Ascending aorta (tissue), 2 donors: ENCODE data around the gene CEPT1. TPM values are rescaled to one million over a fixed set of nuclear protein-coding genes. Genes with fewer than 3 reads are reported as not detected.

Source experiments
- DNase-seq, 2 donors: peaks; one replicate each; pipeline ENCODE4 v3.0.0-alpha.2; 2019; ENCODE audit warnings: low spot score in 2 of 2
- H3K27ac ChIP-seq, 2 donors: fragments of 200-600 bp; sonication (generic); one replicate each; pipeline ENCODE4 v1.5.1; 2016 to 2017; ENCODE audit warnings: mild to moderate bottlenecking in 1 of 2
- H3K27me3 ChIP-seq: fragments of 200-600 bp; sonication (generic); one replicate; pipeline ENCODE4 v1.5.1; 2017
- H3K36me3 ChIP-seq, 2 donors: fragments of 200-600 bp; sonication (generic); one replicate each; pipeline ENCODE4 v1.5.1; 2016
- H3K4me1 ChIP-seq, 2 donors: fragments of 200-600 bp; sonication (generic); one replicate each; pipeline ENCODE4 v1.5.1; 2016 to 2017; ENCODE audit warnings: mild to moderate bottlenecking in 1 of 2
- H3K4me3 ChIP-seq, 2 donors: fragments of 200-600 bp; sonication (generic); one replicate each; pipeline ENCODE4 v1.5.1; 2016 to 2017; ENCODE audit warnings: mild to moderate bottlenecking in 1 of 2
- H3K9me3 ChIP-seq, 2 donors: fragments of 200-600 bp; sonication (generic); one replicate each; pipeline ENCODE4 v1.5.1; 2016
- CTCF ChIP-seq, 3 experiments: fragments of 200-600 bp in 2 of 3; fragments of 450-650 bp in 1 of 3; sonication (generic) in 2 of 3; IDR thresholded peaks; one replicate each; pipeline ENCODE4 v1.5.1; 2016 to 2019; ENCODE audit warnings: antibody characterized with exemption in 3 of 3, mild to moderate bottlenecking in 1 of 3, moderate library complexity in 1 of 3
- intact Hi-C: fragments of 100-400 bp; cut with DNase I; formaldehyde crosslinking; loops from one replicate; pipeline ENCODE4 v1.15.1; 2023
- total RNA-seq: library from RNA; depleted of rRNA; stranded (reverse); fragments of >200 nt; gene quantifications from one replicate; pipeline ENCODE4 v1.1.0, GENCODE V29; 2016

The CEPT1 gene
- total RNA-seq, 1 donor from 2014 or later, result 6.6 TPM

GRCh38 chr1:111219557-111220286, 79.7 kb downstream of the CEPT1 start:
- Histone ChIP-seq H3K4me3 (no peak overlapping the region), H3K27me3 (no peaks in the 10 kb centered on the region), H3K9me3 (no peaks in the 10 kb centered on the region), H3K36me3 (no peaks in the 10 kb centered on the region), H3K4me1 (peaks cover 0 to 4% of the 10 kb centered on the region in 2 donors), H3K27ac (no peak overlapping the region)
- intact Hi-C loops, result loop anchor here (10.0 kb wide), 1 partner anchor 555 kb away; no protein-coding TSS in a partner anchor
- no peak for TF ChIP-seq CTCF (IDR thresholded peaks at IDR 0.05)
- no peak for DNase-seq

- H3K9me3 ChIP-seq, result no peaks in the 10 kb centered on the region
- DNase-seq, result no peak
- no peaks in the 10 kb centered on the region for H3K27me3 ChIP-seq
- H3K4me3 ChIP-seq, result no peak overlapping the region
- H3K4me1 ChIP-seq, result peaks cover 0 to 4% of the 10 kb centered on the region in 2 donors
- intact Hi-C loops, result loop anchor here (10.0 kb wide), 1 partner anchor 554 kb away; no protein-coding TSS in a partner anchor
- TF ChIP-seq CTCF (IDR thresholded peaks at IDR 0.05), result no peak
- H3K27ac ChIP-seq, result no peak overlapping the region
- H3K36me3 ChIP-seq, result no peaks in the 10 kb centered on the region
These were observed 80.4 kb downstream of the CEPT1 start for GRCh38 chr1:111220302-111220890.

GRCh38 chr1:111221276-111221632, 81.2 kb downstream of the CEPT1 start:
- H3K27ac ChIP-seq, result no peak overlapping the region

GRCh38 chr1:111221633-111222291, 81.7 kb downstream of the CEPT1 start:
- intact Hi-C loops, result loop anchor here (10.0 kb wide), 1 partner anchor 553 kb away; no protein-coding TSS in a partner anchor
- Histone ChIP-seq H3K27ac (no peak overlapping the region), H3K4me1 (peaks cover 0 to 4% of the 10 kb centered on the region in 2 donors), H3K36me3 (no peaks in the 10 kb centered on the region), H3K27me3 (no peaks in the 10 kb centered on the region), H3K9me3 (no peaks in the 10 kb centered on the region), H3K4me3 (no peak overlapping the region)
- no peak for DNase-seq
- no peak for TF ChIP-seq CTCF (IDR thresholded peaks at IDR 0.05)

More at GRCh38 chr1:111221276-111221632, 81.2 kb downstream of the CEPT1 start:
- H3K9me3 ChIP-seq, result no peaks in the 10 kb centered on the region
- DNase-seq, result no peak
- peaks cover 0 to 4% of the 10 kb centered on the region in 2 donors for H3K4me1 ChIP-seq
- intact Hi-C loops, result loop anchor here (10.0 kb wide), 1 partner anchor 554 kb away; no protein-coding TSS in a partner anchor
- H3K27me3 ChIP-seq, result no peaks in the 10 kb centered on the region
- no peaks in the 10 kb centered on the region for H3K36me3 ChIP-seq
- H3K4me3 ChIP-seq, result no peak overlapping the region
- TF ChIP-seq CTCF (IDR thresholded peaks at IDR 0.05), result no peak

GRCh38 chr1:111222308-111223125, 82.5 kb downstream of the CEPT1 start:
- Histone ChIP-seq H3K9me3 (no peaks in the 10 kb centered on the region), H3K36me3 (no peaks in the 10 kb centered on the region), H3K27ac (no peak overlapping the region), H3K4me3 (no peak overlapping the region), H3K27me3 (no peaks in the 10 kb centered on the region), H3K4me1 (peaks cover 0 to 4% of the 10 kb centered on the region in 2 donors)
- intact Hi-C loops, result loop anchor here (1.0 to 10.0 kb wide), 2 partner anchors 177 to 552 kb away; no protein-coding TSS in a partner anchor
- peak in 1 of 2 donors; percentile 77 for DNase-seq
- peak; percentile 73 to 92 (median 76) for TF ChIP-seq CTCF (IDR thresholded peaks at IDR 0.05)
